Hindlimb muscle (tissue), 1 donor: ENCODE data around the gene SH3TC2. TPM values are rescaled to one million over a fixed set of nuclear protein-coding genes. Genes with fewer than 3 reads are reported as not detected.
A peak's percentile ranks its signal among the peaks of the same experiment; 100 is the strongest.

Experiments
- DNase-seq: peaks from one replicate; pipeline ENCODE4 v3.0.0-alpha.2; 2013
- polyA plus RNA-seq: library from polyadenylated mRNA; unstranded; fragments of 120-200 nt; gene quantifications from one replicate; pipeline ENCODE4 v1.2.1, GENCODE V29; 2013; ENCODE audit not compliant: insufficient read length

SH3TC2 gene
- polyA plus RNA-seq, 1 donor: 1.8 TPM

GRCh38 chr5:149056616-149057165 lies 6.2 kb downstream of the SH3TC2 start:
- no peak for DNase-seq

GRCh38 chr5:149054416-149054815 lies 8.4 kb downstream of the SH3TC2 start:
- DNase-seq: no peak

- no peak for DNase-seq
Measured at GRCh38 chr5:149053072-149053695, 9.7 kb downstream of the SH3TC2 start.

GRCh38 chr5:149049371-149049781 lies 13.5 kb downstream of the SH3TC2 start:
- DNase-seq: no peak

- DNase-seq: no peak
Measured at GRCh38 chr5:149048811-149049210, 14.1 kb downstream of the SH3TC2 start.

GRCh38 chr5:149047462-149047861 lies 15.4 kb downstream of the SH3TC2 start:
- DNase-seq: no peak

- DNase-seq: no peak
Measured at GRCh38 chr5:149046196-149046829, 16.5 kb downstream of the SH3TC2 start.

- DNase-seq: no peak
Measured at GRCh38 chr5:149045089-149045460, 17.8 kb downstream of the SH3TC2 start.

GRCh38 chr5:149044453-149045088 lies 18.3 kb downstream of the SH3TC2 start:
- DNase-seq: no peak

- DNase-seq: no peak
Measured at GRCh38 chr5:149043641-149044040, 19.2 kb downstream of the SH3TC2 start.

GRCh38 chr5:149042865-149043264 lies 20.0 kb downstream of the SH3TC2 start:
- DNase-seq: no peak

- DNase-seq: no peak
Measured at GRCh38 chr5:149041242-149041641, 21.6 kb downstream of the SH3TC2 start.

- no peak for DNase-seq
Measured at GRCh38 chr5:149040421-149040820, 22.4 kb downstream of the SH3TC2 start.

GRCh38 chr5:149039506-149039905 lies 23.4 kb downstream of the SH3TC2 start:
- no peak for DNase-seq

GRCh38 chr5:149038336-149039080 lies 24.4 kb downstream of the SH3TC2 start:
- DNase-seq: no peak

GRCh38 chr5:149037817-149038216 lies 25.0 kb downstream of the SH3TC2 start:
- no peak for DNase-seq

- no peak for DNase-seq
Measured at GRCh38 chr5:149036970-149037369, 25.9 kb downstream of the SH3TC2 start.

- no peak for DNase-seq
Measured at GRCh38 chr5:149036168-149036567, 26.7 kb downstream of the SH3TC2 start.

- peak; percentile 73 for DNase-seq
Measured at GRCh38 chr5:149035372-149035790, 27.5 kb downstream of the SH3TC2 start.

GRCh38 chr5:149030838-149031397 lies 31.9 kb downstream of the SH3TC2 start:
- DNase-seq: no peak

- no peak for DNase-seq
Measured at GRCh38 chr5:149030392-149030791, 32.5 kb downstream of the SH3TC2 start.

GRCh38 chr5:149028984-149029383 lies 33.9 kb downstream of the SH3TC2 start:
- DNase-seq: no peak

- DNase-seq: no peak
Measured at GRCh38 chr5:149028161-149028560, 34.7 kb downstream of the SH3TC2 start.
